Endothelial cell of umbilical vein (primary cell): ENCODE results near the gene TMEFF2. TPM values are rescaled to one million over a fixed set of nuclear protein-coding genes. Genes with fewer than 3 reads are reported as not detected.

Experiments
- BruUV-seq: library from RNA; stranded (reverse); fragments of 400-500 nt; replicated peaks from 2 replicates; lab custom pipeline; 2021; lab: Mats Ljungman, UMichigan
- CTCF ChIA-PET: fragments of 300-600, 350-600 bp; sonication (Branson Sonifier 250); formaldehyde crosslinking; loops from one replicate; lab custom pipeline; 2021; ENCODE audit warnings: antibody characterized with exemption, inconsistent platforms; lab: Charles Lee
- POLR2A ChIA-PET: fragments of 300-600, 350-600 bp; sonication (Branson Sonifier 250); formaldehyde crosslinking; loops from one replicate; lab custom pipeline; 2021; ENCODE audit warnings: antibody characterized with exemption, inconsistent platforms; lab: Charles Lee
- DNase-seq: peaks from one replicate; pipeline ENCODE4 v3.0.0-alpha.2; 2011; ENCODE audit warnings: low read depth, low spot score
- FAIRE-seq: peaks from 2 replicates; lab custom pipeline; 2011; peaks lifted over from hg19 to GRCh38; lab: Jason Lieb, UNC
- H2AFZ ChIP-seq: 2 replicates; pipeline ENCODE4 v1.6.0; 2012; ENCODE audit warnings: low read depth, low read length, control low read depth, inconsistent platforms
- H3K27ac ChIP-seq: 2 replicates; pipeline ENCODE4 v1.5.1; 2011; ENCODE audit warnings: low read depth, mild to moderate bottlenecking, control low read depth, low read length, moderate library complexity; ENCODE audit not compliant: insufficient read depth
- H3K27me3 ChIP-seq, 2 experiments: 2 replicates each; pipeline versions ENCODE4 v1.6.0 to v1.6.1; 2011; ENCODE audit warnings: low read length in 2 of 2, mixed read lengths in 1 of 2; ENCODE audit not compliant: control insufficient read depth in 2 of 2, insufficient read depth in 2 of 2
- H3K36me3 ChIP-seq, 2 experiments: 2 replicates in 1 of 2; 3 replicates in 1 of 2; pipeline ENCODE4 v1.5.1; 2011; ENCODE audit warnings: low read length in 2 of 2, mild to moderate bottlenecking in 1 of 2, moderate library complexity in 1 of 2; ENCODE audit not compliant: control insufficient read depth in 2 of 2, insufficient read depth in 2 of 2; ENCODE audit errors: extremely low read depth in 1 of 2
- H3K4me1 ChIP-seq: 3 replicates; pipeline ENCODE4 v1.5.1; 2011; ENCODE audit warnings: mild to moderate bottlenecking, low read length; ENCODE audit not compliant: control insufficient read depth, insufficient read depth; ENCODE audit errors: extremely low read depth
- H3K4me2 ChIP-seq: 2 replicates; pipeline ENCODE4 v1.6.1; 2011; ENCODE audit warnings: low read length, control low read depth, mixed read lengths; ENCODE audit not compliant: insufficient read depth
- H3K4me3 ChIP-seq, 3 experiments: fragments of 200-600 bp in 1 of 3; sonication (generic), shearing (Covaris generic) in 1 of 3; replicated peaks in 1 of 3; 2 replicates each; pipeline ENCODE4 v1.5.1; 2011 to 2016; ENCODE audit warnings: control low read depth in 3 of 3, low read length in 3 of 3, mild to moderate bottlenecking in 2 of 3, inconsistent platforms in 1 of 3, low read depth in 1 of 3, moderate library complexity in 1 of 3; ENCODE audit not compliant: insufficient read depth in 1 of 3
- H3K79me2 ChIP-seq: 2 replicates; pipeline ENCODE4 v1.6.0; 2012; ENCODE audit warnings: low read length, inconsistent platforms; ENCODE audit not compliant: control insufficient read depth, insufficient read depth
- H3K9ac ChIP-seq: replicated peaks from 2 replicates; pipeline ENCODE3; 2011; ENCODE audit warnings: low read length, control low read depth; ENCODE audit not compliant: insufficient read depth; ENCODE audit errors: extremely low read depth
- H3K9me1 ChIP-seq: replicated peaks from 3 replicates; pipeline ENCODE4 v1.6.0; 2011; ENCODE audit warnings: mild to moderate bottlenecking, low read length; ENCODE audit not compliant: control insufficient read depth, insufficient read depth; ENCODE audit errors: extremely low read depth
- H3K9me3 ChIP-seq: replicated peaks from 2 replicates; pipeline ENCODE4 v1.5.1; 2012; ENCODE audit warnings: low read length, inconsistent platforms; ENCODE audit not compliant: control insufficient read depth, insufficient read depth
- H4K20me1 ChIP-seq: replicated peaks from 2 replicates; pipeline ENCODE3; 2011; ENCODE audit warnings: mild to moderate bottlenecking, low read length; ENCODE audit not compliant: control insufficient read depth, insufficient read depth; ENCODE audit errors: extremely low read depth
- EZH2 ChIP-seq: IDR thresholded peaks from 2 replicates; pipeline ENCODE4 v1.6.1; 2012; ENCODE audit warnings: borderline replicate concordance, low read depth, mild to moderate bottlenecking, moderate library complexity, low read length, inconsistent platforms; ENCODE audit not compliant: severe bottlenecking
- MAX ChIP-seq: IDR thresholded peaks from 2 replicates; pipeline ENCODE4 v1.6.1; 2011; ENCODE audit not compliant: insufficient read depth, insufficient read length
- MYC ChIP-seq: IDR thresholded peaks from one replicate; pipeline ENCODE4 v1.6.1; 2011; ENCODE audit warnings: mild to moderate bottlenecking, low read depth, low read length
- POLR2A ChIP-seq: IDR thresholded peaks from 2 replicates; pipeline ENCODE4 v1.6.1; 2012; ENCODE audit warnings: low read depth, mild to moderate bottlenecking, control low read depth, low read length
- dilution Hi-C: fragments of 300-500 bp; cut with MboI; formaldehyde crosslinking; loops from one replicate; pipeline ENCODE4 v1.15.0; 2019; ENCODE audit warnings: low sequenced_read_pairs; ENCODE audit not compliant: extremely low pct_ligation_motif_present
- intact Hi-C: fragments of 100-400 bp; cut with micrococcal nuclease; formaldehyde crosslinking; loops from one replicate; pipeline ENCODE4 v1.10.0; 2022
- polyA plus RNA-seq, 4 experiments: library from polyadenylated mRNA; depleted of rRNA in 3 of 4; stranded (reverse) in 3 of 4; unstranded in 1 of 4; fragments of >200 nt; gene quantifications; 2 replicates each; pipeline versions ENCODE4 v1.2.1 to v1.2.3, GENCODE V29; 2011 to 2012; ENCODE audit warnings: missing spikeins in 1 of 4
- total RNA-seq: library from RNA; stranded (reverse); gene quantifications from 2 replicates; pipeline ENCODE4 v1.2.3, GENCODE V29; 2021
- TF ChIP-seq, protein P1 (sequence below), 2 donors: IDR thresholded peaks; 1 replicate in 1 of 2; 2 replicates in 1 of 2; pipeline ENCODE4 v1.5.1; 2011; ENCODE audit warnings: low read length in 2 of 2, mild to moderate bottlenecking in 2 of 2, moderate library complexity in 2 of 2, control low read depth in 1 of 2, inconsistent platforms in 1 of 2, low read depth in 1 of 2; ENCODE audit not compliant: insufficient read depth in 1 of 2; ENCODE audit errors: extremely low read depth in 1 of 2

TMEFF2 gene
- total and polyA plus RNA-seq, 2 donors (not counting 3 experiments of a cell fraction or from before 2014, with no cell fraction given): 0.18 to 0.20 TPM

GRCh38 chr2:191985740-191986139, 209.0 kb downstream of the TMEFF2 start:
- no peak overlapping the region for H3K4me2 ChIP-seq
- POLR2A ChIA-PET: no interaction called here
- BruUV-seq: no TSS peak

More at GRCh38 chr2:191985740-191986139, 209.0 kb downstream of the TMEFF2 start:
- H3K4me3 ChIP-seq: no peak overlapping the region
- H3K4me1 ChIP-seq: peaks cover 15% of the 10 kb centered on the region
- H3K36me3 ChIP-seq: no peaks in the 10 kb centered on the region
- dilution Hi-C loops: no loop called here
- intact Hi-C loops: no loop called here
- H3K9me1 ChIP-seq: no peaks in the 10 kb centered on the region
- TF ChIP-seq MYC (no peak), MAX (no peak), POLR2A (no peak), EZH2 (no peak)
- TF ChIP-seq, protein P1, sequence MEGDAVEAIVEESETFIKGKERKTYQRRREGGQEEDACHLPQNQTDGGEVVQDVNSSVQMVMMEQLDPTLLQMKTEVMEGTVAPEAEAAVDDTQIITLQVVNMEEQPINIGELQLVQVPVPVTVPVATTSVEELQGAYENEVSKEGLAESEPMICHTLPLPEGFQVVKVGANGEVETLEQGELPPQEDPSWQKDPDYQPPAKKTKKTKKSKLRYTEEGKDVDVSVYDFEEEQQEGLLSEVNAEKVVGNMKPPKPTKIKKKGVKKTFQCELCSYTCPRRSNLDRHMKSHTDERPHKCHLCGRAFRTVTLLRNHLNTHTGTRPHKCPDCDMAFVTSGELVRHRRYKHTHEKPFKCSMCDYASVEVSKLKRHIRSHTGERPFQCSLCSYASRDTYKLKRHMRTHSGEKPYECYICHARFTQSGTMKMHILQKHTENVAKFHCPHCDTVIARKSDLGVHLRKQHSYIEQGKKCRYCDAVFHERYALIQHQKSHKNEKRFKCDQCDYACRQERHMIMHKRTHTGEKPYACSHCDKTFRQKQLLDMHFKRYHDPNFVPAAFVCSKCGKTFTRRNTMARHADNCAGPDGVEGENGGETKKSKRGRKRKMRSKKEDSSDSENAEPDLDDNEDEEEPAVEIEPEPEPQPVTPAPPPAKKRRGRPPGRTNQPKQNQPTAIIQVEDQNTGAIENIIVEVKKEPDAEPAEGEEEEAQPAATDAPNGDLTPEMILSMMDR (IDR thresholded peaks at IDR 0.05; ENCODE audit: extremely low read depth in 1 of 2, insufficient read depth in 1 of 2, low read depth in 1 of 2, low read length in 2 of 2): no peak
- H3K79me2 ChIP-seq: no peaks in the 10 kb centered on the region
- CTCF ChIA-PET: interaction anchor here (1.3 kb wide), 1 partner anchor 173 kb away, joined by 3 read pairs; no protein-coding TSS in a partner anchor
- H4K20me1 ChIP-seq: no peaks in the 10 kb centered on the region
- no peaks in the 10 kb centered on the region for H3K9me3 ChIP-seq
- no peak overlapping the region for H3K9ac ChIP-seq
- no peak overlapping the region for H2AFZ ChIP-seq
- no peaks in the 10 kb centered on the region for H3K27me3 ChIP-seq
- FAIRE-seq (no peak), DNase-seq (no peak)
- H3K27ac ChIP-seq: no peak overlapping the region
